Right lobe of liver (tissue), 4 donors: Measurements from ENCODE around the gene ELF1.
"Not testable (repeated sequence)": the region's sequence is repeated elsewhere in the genome, so short reads cannot be mapped to it uniquely, and the experiment has no call there.

Source experiments
- CTCF ChIP-seq, 4 donors: fragments of 200-600 bp in 3 of 4; fragments of 450-650 bp in 1 of 4; IDR thresholded peaks; one replicate each; pipeline versions ENCODE4 v1.5.1 to v1.8.0; 2016 to 2022; ENCODE audit warnings: antibody characterized with exemption in 4 of 4, mild to moderate bottlenecking in 2 of 4
- POLR2A ChIP-seq: fragments of 450-650 bp; IDR thresholded peaks from one replicate; pipeline ENCODE4 v1.6.1; 2017; ENCODE audit warnings: antibody characterized with exemption, mild to moderate bottlenecking
- donor health status: DM: no; HTN: no; CAD: no.
- donor health status: DM: no; HTN: no; CAD: no.
- donor health status: DM: no; HTN: yes; CAD: no.

GRCh38 chr13:40978109-40978508 is 41.0 kb downstream of the ELF1 start:
- TF ChIP-seq CTCF (IDR thresholded peaks at IDR 0.05); POLR2A: not testable (repeated sequence)
